ENCODE data around the gene TBL3.

DNA sequence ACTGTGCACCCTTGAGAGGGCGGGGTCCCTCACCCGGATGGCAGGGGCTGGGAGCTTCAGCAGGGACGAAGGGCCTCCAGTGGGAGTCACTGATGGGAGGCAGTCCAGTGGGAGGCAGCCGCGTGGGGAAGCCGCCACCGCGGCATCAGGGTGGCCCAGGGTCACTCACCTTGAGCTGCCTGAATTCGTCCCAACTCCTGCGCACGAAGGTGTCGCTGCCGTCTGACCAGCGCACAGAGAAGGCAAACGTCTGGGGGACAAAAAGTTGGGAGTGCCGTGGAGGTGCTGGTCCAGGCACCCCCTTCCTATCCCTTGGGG lies 8.9 kb downstream of the TBL3 start:
- TF ChIP-seq EP300 (IDR thresholded peaks at IDR 0.05; ENCODE audit: borderline replicate concordance) (no peak), CEBPB (IDR thresholded peaks at IDR 0.05) (no peak)
